GM19035 (cell line): ENCODE measurements around the gene MAML3.
"Not testable (repeated sequence)": the region's sequence is repeated elsewhere in the genome, so short reads cannot be mapped to it uniquely, and the experiment has no call there.

ENCODE experiments used
- ATAC-seq: cut with Tn5 transposase; IDR thresholded peaks from one replicate; pipeline ENCODE4 v1.9.1; 2021; ENCODE audit not compliant: unreplicated experiment

The MAML3 gene

GRCh38 chr4:139969635-139970266 lies 184.2 kb downstream of the MAML3 start:
- ATAC-seq, result no peak

GRCh38 chr4:139968831-139969230 lies 185.2 kb downstream of the MAML3 start:
- ATAC-seq, result no peak

- ATAC-seq, result no peak
Measured at GRCh38 chr4:139966383-139966782, 187.6 kb downstream of the MAML3 start.

- no peak for ATAC-seq
Measured at GRCh38 chr4:139965789-139966188, 188.2 kb downstream of the MAML3 start.

GRCh38 chr4:139963708-139964107 lies 190.3 kb downstream of the MAML3 start:
- ATAC-seq, result no peak

GRCh38 chr4:139962130-139962684 lies 191.8 kb downstream of the MAML3 start:
- ATAC-seq, result no peak

- no peak for ATAC-seq
Measured at GRCh38 chr4:139961344-139961946, 192.5 kb downstream of the MAML3 start.

- no peak for ATAC-seq
Measured at GRCh38 chr4:139959396-139959795, 194.6 kb downstream of the MAML3 start.

GRCh38 chr4:139958739-139959098 lies 195.3 kb downstream of the MAML3 start:
- ATAC-seq, result no peak

- no peak for ATAC-seq
Measured at GRCh38 chr4:139957986-139958738, 195.8 kb downstream of the MAML3 start.

- ATAC-seq, result no peak
Measured at GRCh38 chr4:139957065-139957464, 196.9 kb downstream of the MAML3 start.

- ATAC-seq, result no peak
Measured at GRCh38 chr4:139956507-139957017, 197.4 kb downstream of the MAML3 start.

- no peak for ATAC-seq
Measured at GRCh38 chr4:139955600-139955999, 198.4 kb downstream of the MAML3 start.

- no peak for ATAC-seq
Measured at GRCh38 chr4:139954512-139954911, 199.5 kb downstream of the MAML3 start.

- no peak for ATAC-seq
Measured at GRCh38 chr4:139951021-139951420, 203.0 kb downstream of the MAML3 start.

- peak; percentile 88 for ATAC-seq
Measured at GRCh38 chr4:139950568-139950967, 203.4 kb downstream of the MAML3 start.

- ATAC-seq, result not testable (repeated sequence)
Measured at GRCh38 chr4:139944916-139945315, 209.1 kb downstream of the MAML3 start.

GRCh38 chr4:139943277-139943676 lies 210.7 kb downstream of the MAML3 start:
- ATAC-seq, result no peak

- no peak for ATAC-seq
Measured at GRCh38 chr4:139942241-139942640, 211.7 kb downstream of the MAML3 start.

GRCh38 chr4:139940600-139940999 lies 213.4 kb downstream of the MAML3 start:
- no peak for ATAC-seq

- ATAC-seq, result no peak
Measured at GRCh38 chr4:139938414-139938813, 215.6 kb downstream of the MAML3 start.

GRCh38 chr4:139935911-139936310 lies 218.1 kb downstream of the MAML3 start:
- no peak for ATAC-seq
